WERI-Rb-1 (cell line): ENCODE results near the gene CDIPT.

ENCODE experiments used
- DNase-seq: peaks from one replicate; pipeline ENCODE4 v3.0.0-alpha.2; 2020
- H3K27ac ChIP-seq: fragments of 250-450 bp; sonication (Bioruptor Pico); 2 replicates; pipeline ENCODE4 v1.5.1; 2020; ENCODE audit warnings: mild to moderate bottlenecking, moderate library complexity
- H3K27me3 ChIP-seq: fragments of 250-450 bp; sonication (Bioruptor Pico); 2 replicates; pipeline ENCODE4 v1.5.1; 2021; ENCODE audit warnings: mild to moderate bottlenecking, low read depth, moderate library complexity; ENCODE audit not compliant: insufficient read depth, severe bottlenecking
- H3K36me3 ChIP-seq: fragments of 250-450 bp; sonication (Bioruptor Pico); 2 replicates; pipeline ENCODE4 v1.5.1; 2020; ENCODE audit warnings: mild to moderate bottlenecking, moderate library complexity
- H3K4me3 ChIP-seq: 2 replicates; pipeline ENCODE4 v1.5.1; 2011; ENCODE audit warnings: low read depth, mild to moderate bottlenecking, control low read depth, low read length
- H3K9me3 ChIP-seq: fragments of 250-450 bp; sonication (Bioruptor Pico); 2 replicates; pipeline ENCODE4 v1.5.1; 2021; ENCODE audit warnings: mild to moderate bottlenecking, moderate library complexity; ENCODE audit not compliant: severe bottlenecking
- TF ChIP-seq, protein P1 (sequence below): IDR thresholded peaks from 2 replicates; pipeline ENCODE4 v1.5.1; 2011; ENCODE audit warnings: low read depth, mild to moderate bottlenecking, control low read depth, inconsistent platforms, low read length

The CDIPT gene

GRCh38 chr16:29903590-29903989, 40.6 kb upstream of the CDIPT start:
- Histone ChIP-seq H3K27ac (peak overlapping the region; percentile 21; the same call in 1 of the 2 replicates), H3K36me3 (peaks cover 18% of the 10 kb centered on the region), H3K27me3 (no peaks in the 10 kb centered on the region), H3K9me3 (no peaks in the 10 kb centered on the region), H3K4me3 (no peak overlapping the region)
- DNase-seq = no peak
- TF ChIP-seq, protein P1, sequence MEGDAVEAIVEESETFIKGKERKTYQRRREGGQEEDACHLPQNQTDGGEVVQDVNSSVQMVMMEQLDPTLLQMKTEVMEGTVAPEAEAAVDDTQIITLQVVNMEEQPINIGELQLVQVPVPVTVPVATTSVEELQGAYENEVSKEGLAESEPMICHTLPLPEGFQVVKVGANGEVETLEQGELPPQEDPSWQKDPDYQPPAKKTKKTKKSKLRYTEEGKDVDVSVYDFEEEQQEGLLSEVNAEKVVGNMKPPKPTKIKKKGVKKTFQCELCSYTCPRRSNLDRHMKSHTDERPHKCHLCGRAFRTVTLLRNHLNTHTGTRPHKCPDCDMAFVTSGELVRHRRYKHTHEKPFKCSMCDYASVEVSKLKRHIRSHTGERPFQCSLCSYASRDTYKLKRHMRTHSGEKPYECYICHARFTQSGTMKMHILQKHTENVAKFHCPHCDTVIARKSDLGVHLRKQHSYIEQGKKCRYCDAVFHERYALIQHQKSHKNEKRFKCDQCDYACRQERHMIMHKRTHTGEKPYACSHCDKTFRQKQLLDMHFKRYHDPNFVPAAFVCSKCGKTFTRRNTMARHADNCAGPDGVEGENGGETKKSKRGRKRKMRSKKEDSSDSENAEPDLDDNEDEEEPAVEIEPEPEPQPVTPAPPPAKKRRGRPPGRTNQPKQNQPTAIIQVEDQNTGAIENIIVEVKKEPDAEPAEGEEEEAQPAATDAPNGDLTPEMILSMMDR = no peak

- no peak overlapping the region for H3K4me3 ChIP-seq
- no peaks in the 10 kb centered on the region for H3K9me3 ChIP-seq
- no peaks in the 10 kb centered on the region for H3K27me3 ChIP-seq
- no peak for DNase-seq
- H3K36me3 ChIP-seq = peaks cover 16% of the 10 kb centered on the region
- TF ChIP-seq, protein P1 = no peak
- H3K27ac ChIP-seq = no peak overlapping the region
Observed at GRCh38 chr16:29901607-29901945, 38.5 kb upstream of the CDIPT start.

DNA sequence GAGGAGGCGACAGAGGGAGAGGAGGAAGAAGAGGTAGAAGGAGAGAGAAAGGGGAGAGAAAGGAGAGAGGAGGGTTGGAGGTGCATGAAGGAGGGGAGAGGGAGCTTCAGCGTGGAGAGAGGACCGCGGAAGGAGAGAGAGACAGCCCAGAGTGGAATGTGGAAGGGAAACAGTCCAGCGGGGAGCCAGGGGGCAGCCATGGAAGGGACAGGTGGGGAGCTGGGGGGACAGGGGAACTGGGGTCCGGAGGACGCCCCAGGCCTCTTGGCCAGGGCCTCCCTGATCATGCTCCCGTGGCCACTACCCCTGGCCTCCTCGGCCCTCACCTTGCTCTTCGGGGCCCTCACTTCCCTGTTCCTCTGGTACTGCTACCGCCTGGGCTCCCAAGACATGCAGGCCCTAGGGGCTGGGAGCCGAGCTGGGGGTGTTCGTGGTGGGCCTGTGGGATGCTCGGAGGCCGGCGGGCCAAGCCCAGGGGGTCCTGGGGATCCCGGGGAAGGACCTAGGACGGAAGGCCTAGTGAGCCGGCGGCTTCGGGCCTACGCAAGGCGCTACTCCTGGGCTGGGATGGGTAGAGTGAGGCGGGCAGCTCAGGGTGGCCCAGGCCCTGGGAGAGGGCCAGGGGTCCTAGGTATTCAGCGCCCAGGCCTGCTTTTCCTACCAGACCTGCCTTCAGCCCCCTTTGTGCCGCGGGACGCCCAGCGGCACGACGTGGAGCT, 38.0 kb upstream of the CDIPT start:
- H3K27ac ChIP-seq = peak overlapping the region; percentile 84
- peak overlapping the region; percentile 86 for H3K4me3 ChIP-seq
- TF ChIP-seq, protein P1 = no peak
- DNase-seq = no peak
- H3K9me3 ChIP-seq = no peaks in the 10 kb centered on the region
- peaks cover 19% of the 10 kb centered on the region for H3K36me3 ChIP-seq
- H3K27me3 ChIP-seq = no peaks in the 10 kb centered on the region

- Histone ChIP-seq H3K4me3 (peak within 1 kb of the TSS; percentile 86), H3K27ac (peak within 1 kb of the TSS; percentile 84), H3K9me3 (no peaks in the 10 kb centered on the region), H3K36me3 (peaks cover 27% of the 10 kb centered on the region), H3K27me3 (no peaks in the 10 kb centered on the region)
- TF ChIP-seq, protein P1 = no peak
- peak; percentile 85 for DNase-seq
Observed at GRCh38 chr16:29900102-29900887, 37.3 kb upstream of the CDIPT start, which contains the start of gene ASPHD1. ASPHD1 (plus strand) TSS chr16:29900488; CDS start chr16:29900972, 484 bp downstream.

GRCh38 chr16:29899516-29900101, 36.6 kb upstream of the CDIPT start, which contains the start of gene SEZ6L2:
SEZ6L2 (minus strand) TSS chr16:29899550; CDS start chr16:29899019, 531 bp downstream.
- peak within 1 kb of the TSS; percentile 84 for H3K27ac ChIP-seq
- peaks cover 24% of the 10 kb centered on the region for H3K36me3 ChIP-seq
- no peaks in the 10 kb centered on the region for H3K27me3 ChIP-seq
- peak; percentile 97 for DNase-seq
- TF ChIP-seq, protein P1 = peak; percentile 50; the same call in 1 of the 2 replicates
- H3K9me3 ChIP-seq = no peaks in the 10 kb centered on the region
- H3K4me3 ChIP-seq = peak within 1 kb of the TSS; percentile 86
